GM12872 (cell line): Measurements from ENCODE around the gene GRM8.

Experiments used
- CTCF ChIP-seq: IDR thresholded peaks from 3 replicates; pipeline ENCODE4 v1.5.1; 2011; ENCODE audit warnings: low read depth, mild to moderate bottlenecking, low read length, moderate library complexity; ENCODE audit not compliant: insufficient read depth

The GRM8 gene

DNA sequence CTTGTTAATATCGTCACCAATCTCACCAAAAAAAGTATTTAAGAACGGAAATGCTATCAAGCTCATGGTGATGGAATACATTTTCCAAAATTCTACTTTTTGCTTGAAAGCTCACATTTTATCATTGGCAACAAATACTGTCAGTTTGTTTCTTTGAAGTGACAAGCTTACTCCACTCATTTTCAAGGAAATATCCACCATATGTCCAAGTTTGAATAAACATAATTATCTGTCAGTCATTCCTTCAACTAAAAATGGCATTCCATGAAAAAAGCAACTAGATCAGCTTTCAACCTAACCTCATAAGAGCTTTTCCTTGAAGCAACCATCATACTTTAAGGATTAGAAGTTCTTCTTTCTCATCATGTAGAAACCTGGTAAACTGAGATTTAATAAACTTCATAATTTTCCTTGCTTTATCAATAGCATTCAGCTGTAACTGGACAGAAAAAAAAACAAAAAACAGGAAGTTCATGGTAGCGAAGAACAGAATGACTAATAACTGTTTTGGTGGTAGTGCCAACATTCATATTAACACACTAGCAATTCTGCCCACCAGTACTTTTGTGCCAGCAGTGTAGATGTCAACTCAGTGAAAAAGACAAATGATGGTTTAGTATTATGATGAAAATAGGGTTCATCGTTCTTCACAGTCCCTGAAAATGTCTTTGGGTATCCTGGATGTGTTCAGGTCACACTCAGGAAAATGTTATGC, 764.9 kb downstream of the GRM8 start:
- TF ChIP-seq CTCF = no peak

- no peak for TF ChIP-seq CTCF
These were observed 765.9 kb downstream of the GRM8 start for GRCh38 chr7:126486806-126487205.

DNA sequence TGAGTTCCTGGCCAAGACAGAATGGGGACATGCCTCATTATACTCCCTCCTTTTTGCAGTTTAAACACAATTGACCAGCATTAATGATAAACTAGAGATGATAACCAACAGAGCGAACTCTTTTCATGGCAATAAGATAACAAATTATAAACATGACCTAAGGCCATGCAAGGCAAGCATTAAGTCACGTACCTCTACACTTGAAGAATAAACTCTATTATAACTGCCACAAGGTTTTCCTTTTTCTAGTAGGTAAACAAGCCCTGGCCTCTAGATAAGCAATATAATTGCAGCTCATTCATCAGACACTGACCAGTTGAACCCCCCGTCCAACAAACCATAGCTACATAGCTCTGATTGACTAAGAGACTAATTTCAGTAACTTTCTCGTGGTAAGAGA, 767.0 kb downstream of the GRM8 start:
- TF ChIP-seq CTCF = no peak

DNA sequence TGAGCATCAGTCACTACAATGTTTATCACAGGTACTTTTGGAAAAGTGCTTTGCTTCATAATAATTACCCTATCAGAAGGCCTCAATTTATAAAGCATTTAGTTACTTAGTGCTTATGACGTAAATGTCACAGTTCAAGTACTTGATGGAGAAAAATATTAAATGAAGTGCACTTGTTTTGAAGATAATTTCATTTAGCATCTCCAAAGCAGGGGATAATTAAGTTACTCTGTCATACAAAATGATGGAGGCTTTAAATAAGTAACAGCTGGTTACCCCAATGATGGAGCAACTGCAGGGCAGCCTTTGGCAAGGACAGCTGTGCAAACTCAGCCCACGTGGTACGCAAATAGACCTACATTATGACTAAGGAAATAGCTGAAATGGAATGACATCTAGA, 768.8 kb downstream of the GRM8 start:
- TF ChIP-seq CTCF = no peak

- no peak for TF ChIP-seq CTCF
These were observed 779.9 kb downstream of the GRM8 start for GRCh38 chr7:126472825-126473224.

- no peak for TF ChIP-seq CTCF
These were observed 790.3 kb downstream of the GRM8 start for GRCh38 chr7:126462405-126462804.

DNA sequence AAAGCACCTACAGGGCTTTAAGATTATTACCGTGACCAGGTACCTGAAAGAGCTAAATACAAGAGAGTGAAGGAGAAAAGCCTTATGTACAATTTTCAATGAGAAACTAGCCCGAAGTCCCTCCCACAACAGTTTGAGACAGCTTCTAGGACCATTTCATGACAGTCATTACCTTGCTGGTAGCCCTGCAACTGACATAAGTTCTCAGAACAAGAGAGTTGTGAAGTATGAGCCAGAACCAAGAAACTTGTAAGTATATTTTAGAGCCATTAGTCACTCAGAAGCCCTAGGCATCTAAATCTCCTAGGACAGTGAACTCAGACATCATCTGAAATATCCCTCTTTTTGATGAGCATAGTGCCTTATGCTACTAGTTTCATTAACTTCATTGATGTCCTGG, 792.1 kb downstream of the GRM8 start:
- no peak for TF ChIP-seq CTCF
